SK-N-MC (cell line): ENCODE data around the gene CPLANE1.

ENCODE experiments used
- EZH2 ChIP-seq: fragments of 200-600 bp; sonication (generic); IDR thresholded peaks from one replicate; pipeline ENCODE4 v1.6.1; 2017; ENCODE audit warnings: antibody characterized with exemption
- POLR2AphosphoS5 ChIP-seq: IDR thresholded peaks from 2 replicates; pipeline ENCODE4 v1.6.1; 2012; ENCODE audit warnings: mild to moderate bottlenecking, low read depth, low read length, borderline replicate concordance

GRCh38 chr5:37088009-37088408 is 161.2 kb downstream of the CPLANE1 start:
- TF ChIP-seq EZH2 (no peak), POLR2AphosphoS5 (no peak)
